ENCODE data around the gene PAK5. TPM values are rescaled to one million over a fixed set of nuclear protein-coding genes. Genes with fewer than 3 reads are reported as not detected.

Gene PAK5
- total RNA-seq, 1 donor from 2014 or later, result not detected

- no peak for DNase-seq (ENCODE audit: low spot score in 2 of 2)
- no peak overlapping the region for H3K4me3 ChIP-seq
- no peak overlapping the region for H3K27ac ChIP-seq
- no peaks in the 10 kb centered on the region for H3K4me1 ChIP-seq
- TF ChIP-seq, protein P1, sequence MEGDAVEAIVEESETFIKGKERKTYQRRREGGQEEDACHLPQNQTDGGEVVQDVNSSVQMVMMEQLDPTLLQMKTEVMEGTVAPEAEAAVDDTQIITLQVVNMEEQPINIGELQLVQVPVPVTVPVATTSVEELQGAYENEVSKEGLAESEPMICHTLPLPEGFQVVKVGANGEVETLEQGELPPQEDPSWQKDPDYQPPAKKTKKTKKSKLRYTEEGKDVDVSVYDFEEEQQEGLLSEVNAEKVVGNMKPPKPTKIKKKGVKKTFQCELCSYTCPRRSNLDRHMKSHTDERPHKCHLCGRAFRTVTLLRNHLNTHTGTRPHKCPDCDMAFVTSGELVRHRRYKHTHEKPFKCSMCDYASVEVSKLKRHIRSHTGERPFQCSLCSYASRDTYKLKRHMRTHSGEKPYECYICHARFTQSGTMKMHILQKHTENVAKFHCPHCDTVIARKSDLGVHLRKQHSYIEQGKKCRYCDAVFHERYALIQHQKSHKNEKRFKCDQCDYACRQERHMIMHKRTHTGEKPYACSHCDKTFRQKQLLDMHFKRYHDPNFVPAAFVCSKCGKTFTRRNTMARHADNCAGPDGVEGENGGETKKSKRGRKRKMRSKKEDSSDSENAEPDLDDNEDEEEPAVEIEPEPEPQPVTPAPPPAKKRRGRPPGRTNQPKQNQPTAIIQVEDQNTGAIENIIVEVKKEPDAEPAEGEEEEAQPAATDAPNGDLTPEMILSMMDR (IDR thresholded peaks at IDR 0.05), result no peak
- no peaks in the 10 kb centered on the region for H3K27me3 ChIP-seq
- intact Hi-C loops (cut with DNase I), result no loop called here
- no peaks in the 10 kb centered on the region for H3K9me3 ChIP-seq
- H3K36me3 ChIP-seq, result no peaks in the 10 kb centered on the region
These were observed 339.6 kb downstream of the PAK5 start for GRCh38 chr20:9499126-9499899.

- intact Hi-C loops (cut with DNase I), result no loop called here
- no peak for DNase-seq (ENCODE audit: low spot score in 2 of 2)
- TF ChIP-seq, protein P1 (IDR thresholded peaks at IDR 0.05), result no peak
- no peaks in the 10 kb centered on the region for H3K4me1 ChIP-seq
- no peaks in the 10 kb centered on the region for H3K36me3 ChIP-seq
- H3K4me3 ChIP-seq, result no peak overlapping the region
- H3K27me3 ChIP-seq, result no peaks in the 10 kb centered on the region
- no peak overlapping the region for H3K27ac ChIP-seq
- no peaks in the 10 kb centered on the region for H3K9me3 ChIP-seq
These were observed 340.6 kb downstream of the PAK5 start for GRCh38 chr20:9498322-9498721.

GRCh38 chr20:9496155-9496554 is 342.7 kb downstream of the PAK5 start:
- no peaks in the 10 kb centered on the region for H3K27me3 ChIP-seq
- intact Hi-C loops (cut with DNase I), result no loop called here
- TF ChIP-seq, protein P1 (IDR thresholded peaks at IDR 0.05), result no peak
- H3K36me3 ChIP-seq, result no peaks in the 10 kb centered on the region
- no peak for DNase-seq (ENCODE audit: low spot score in 2 of 2)
- peaks cover 4 to 10% of the 10 kb centered on the region in 2 donors for H3K4me1 ChIP-seq
- H3K4me3 ChIP-seq, result no peak overlapping the region
- no peaks in the 10 kb centered on the region for H3K9me3 ChIP-seq
- no peak overlapping the region for H3K27ac ChIP-seq

DNA sequence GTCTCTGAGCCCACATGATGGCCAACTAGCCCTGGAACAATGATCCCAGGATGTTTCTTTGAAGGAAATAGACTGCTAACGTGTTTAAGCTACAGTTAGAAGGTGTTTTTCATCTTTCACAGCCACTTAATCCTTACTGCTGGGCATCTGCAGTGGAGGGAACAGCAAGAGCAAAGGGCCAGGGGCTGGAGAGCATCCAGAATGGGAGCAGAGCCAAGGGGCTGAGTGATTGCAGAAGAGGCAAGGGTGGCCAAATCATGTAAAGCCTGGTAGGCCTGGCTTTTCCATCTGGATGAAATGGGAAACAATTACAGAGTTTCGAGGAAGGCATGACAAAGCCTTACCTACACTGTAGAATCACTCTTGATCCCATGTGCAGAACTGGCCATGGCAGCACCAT is 343.2 kb downstream of the PAK5 start:
- TF ChIP-seq, protein P1 (IDR thresholded peaks at IDR 0.05), result no peak
- intact Hi-C loops (cut with DNase I), result no loop called here

DNA sequence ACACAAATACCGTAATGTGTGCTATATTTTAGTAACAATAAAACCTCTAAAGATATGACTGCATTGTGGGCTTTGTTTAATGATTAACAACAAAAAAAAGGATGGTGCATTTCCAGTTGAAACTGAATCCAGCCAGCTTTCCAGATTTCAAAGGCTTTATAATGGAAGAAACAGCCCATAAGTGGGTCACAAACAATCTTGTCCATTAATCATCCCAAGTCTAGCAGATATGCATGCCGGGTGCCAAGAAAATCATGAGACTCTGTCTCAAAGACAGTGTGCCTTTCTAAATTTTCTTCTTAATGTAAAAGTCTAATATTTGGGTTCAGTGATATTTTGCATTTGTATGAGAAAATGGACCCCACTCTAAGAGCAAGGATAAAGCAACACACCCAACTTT is 345.1 kb downstream of the PAK5 start:
- no peak overlapping the region for H3K27ac ChIP-seq
- H3K36me3 ChIP-seq, result no peaks in the 10 kb centered on the region
- no peaks in the 10 kb centered on the region for H3K27me3 ChIP-seq
- peaks cover 4 to 10% of the 10 kb centered on the region in 2 donors for H3K4me1 ChIP-seq
- TF ChIP-seq, protein P1 (IDR thresholded peaks at IDR 0.05), result no peak
- intact Hi-C loops (cut with DNase I), result no loop called here
- H3K9me3 ChIP-seq, result no peaks in the 10 kb centered on the region
- DNase-seq (ENCODE audit: low spot score in 2 of 2), result no peak
- no peak overlapping the region for H3K4me3 ChIP-seq

More for the DNA sequence above, 343.2 kb downstream of the PAK5 start:
- no peak for DNase-seq (ENCODE audit: low spot score in 2 of 2)
- no peak overlapping the region for H3K4me3 ChIP-seq
- H3K9me3 ChIP-seq, result no peaks in the 10 kb centered on the region
- no peaks in the 10 kb centered on the region for H3K36me3 ChIP-seq
- no peak overlapping the region for H3K27ac ChIP-seq
- peaks cover 4 to 10% of the 10 kb centered on the region in 2 donors for H3K4me1 ChIP-seq
- no peaks in the 10 kb centered on the region for H3K27me3 ChIP-seq
